Measurements from ENCODE around the gene TNS4.

- no peak for TF ChIP-seq CTCF (conservative IDR thresholded peaks at IDR 0.05)
- TF ChIP-seq ZFX (IDR thresholded peaks at IDR 0.05), result no peak
These were observed 25.2 kb upstream of the TNS4 start for GRCh38 chr17:40526668-40527067.
